H1 (cell line): ENCODE results near the gene BGN.

Experiments
- CHD2 ChIP-seq: IDR thresholded peaks from 2 replicates; pipeline ENCODE4 v1.6.1; 2012; ENCODE audit warnings: low read length, improper control_type of control experiment
- JUND ChIP-seq: IDR thresholded peaks from 2 replicates; pipeline ENCODE4 v1.6.1; 2011; ENCODE audit warnings: mild to moderate bottlenecking, improper control_type of control experiment, low read length
- POLR2A ChIP-seq, 2 experiments: IDR thresholded peaks; 1 replicate in 1 of 2; 2 replicates in 1 of 2; pipeline ENCODE4 v1.6.1; 2011; ENCODE audit warnings: low read depth in 2 of 2, low read length in 2 of 2, mild to moderate bottlenecking in 2 of 2; ENCODE audit errors: control extremely low read depth in 1 of 2
- RFX5 ChIP-seq: IDR thresholded peaks from 2 replicates; pipeline ENCODE4 v1.6.1; 2011; ENCODE audit warnings: low read depth, low read length, improper control_type of control experiment, borderline replicate concordance
- SP2 ChIP-seq: IDR thresholded peaks from 2 replicates; pipeline ENCODE4 v1.6.1; 2012; ENCODE audit warnings: mild to moderate bottlenecking, low read length, inconsistent platforms
- SUZ12 ChIP-seq: fragments of 200-600 bp; sonication (generic); IDR thresholded peaks from 2 replicates; pipeline ENCODE4 v1.6.1; 2012; ENCODE audit warnings: mild to moderate bottlenecking, inconsistent platforms, low read length, moderate library complexity, mixed read lengths
- TF ChIP-seq, protein P1 (sequence below), 3 experiments: IDR thresholded peaks; 1 replicate in 2 of 3; 2 replicates in 1 of 3; pipeline versions ENCODE4 v1.5.1 to v1.6.1; 2011; ENCODE audit warnings: low read length in 3 of 3, mild to moderate bottlenecking in 3 of 3, inconsistent platforms in 2 of 3, low read depth in 1 of 3, moderate library complexity in 1 of 3; ENCODE audit not compliant: insufficient read depth in 1 of 3; ENCODE audit errors: control extremely low read depth in 1 of 3

DNA sequence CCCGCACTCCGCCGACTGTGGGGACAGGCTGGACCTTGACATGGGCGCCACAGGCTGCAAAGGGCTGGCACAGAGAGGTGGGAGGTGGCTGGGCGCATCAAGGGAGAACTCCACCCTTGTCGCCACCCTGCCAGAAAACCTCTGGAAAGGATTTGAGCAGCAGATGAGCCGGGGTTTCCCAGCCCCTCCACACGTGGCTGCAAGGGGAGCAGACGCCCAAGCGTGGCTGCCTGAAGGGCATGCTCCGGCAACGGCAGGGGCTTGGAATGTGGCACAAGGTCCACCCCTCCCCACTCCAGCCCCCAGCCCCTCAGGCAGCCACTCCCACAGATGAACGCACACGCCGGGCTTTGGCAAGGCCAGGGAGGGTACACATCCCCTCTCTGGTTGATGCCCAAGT, 4.6 kb downstream of the BGN start:
- TF ChIP-seq, protein P1, sequence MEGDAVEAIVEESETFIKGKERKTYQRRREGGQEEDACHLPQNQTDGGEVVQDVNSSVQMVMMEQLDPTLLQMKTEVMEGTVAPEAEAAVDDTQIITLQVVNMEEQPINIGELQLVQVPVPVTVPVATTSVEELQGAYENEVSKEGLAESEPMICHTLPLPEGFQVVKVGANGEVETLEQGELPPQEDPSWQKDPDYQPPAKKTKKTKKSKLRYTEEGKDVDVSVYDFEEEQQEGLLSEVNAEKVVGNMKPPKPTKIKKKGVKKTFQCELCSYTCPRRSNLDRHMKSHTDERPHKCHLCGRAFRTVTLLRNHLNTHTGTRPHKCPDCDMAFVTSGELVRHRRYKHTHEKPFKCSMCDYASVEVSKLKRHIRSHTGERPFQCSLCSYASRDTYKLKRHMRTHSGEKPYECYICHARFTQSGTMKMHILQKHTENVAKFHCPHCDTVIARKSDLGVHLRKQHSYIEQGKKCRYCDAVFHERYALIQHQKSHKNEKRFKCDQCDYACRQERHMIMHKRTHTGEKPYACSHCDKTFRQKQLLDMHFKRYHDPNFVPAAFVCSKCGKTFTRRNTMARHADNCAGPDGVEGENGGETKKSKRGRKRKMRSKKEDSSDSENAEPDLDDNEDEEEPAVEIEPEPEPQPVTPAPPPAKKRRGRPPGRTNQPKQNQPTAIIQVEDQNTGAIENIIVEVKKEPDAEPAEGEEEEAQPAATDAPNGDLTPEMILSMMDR (IDR thresholded peaks at IDR 0.05; ENCODE audit: control extremely low read depth in 1 of 3, insufficient read depth in 1 of 3, low read depth in 1 of 3, low read length in 3 of 3), result no peak
- TF ChIP-seq SUZ12 (no peak), JUND (no peak), RFX5 (no peak), POLR2A (IDR thresholded peaks at IDR 0.05; ENCODE audit: control extremely low read depth in 1 of 2, low read depth in 2 of 2, low read length in 2 of 2) (no peak), SP2 (no peak), CHD2 (no peak)
